ENCODE measurements around the gene RPL23.

RPL23 gene

GRCh38 chr17:38853292-38854219 is at the start of gene RPL23:
Gene RPL23, minus strand, starts transcription at chr17:38853721. Its CDS starts 11 bp downstream, at chr17:38853710.
- peak; percentile 82 for DNase-seq (ENCODE audit: low read depth)

- DNase-seq (ENCODE audit: low read depth): no peak
Observed at GRCh38 chr17:38900978-38901656, 47.6 kb upstream of the RPL23 start.

GRCh38 chr17:38899421-38899820 is 45.9 kb upstream of the RPL23 start:
- no peak for DNase-seq (ENCODE audit: low read depth)

- peak; percentile 72 for DNase-seq (ENCODE audit: low read depth)
Observed at GRCh38 chr17:38898812-38899348, 45.4 kb upstream of the RPL23 start.

GRCh38 chr17:38898291-38898679 is 44.8 kb upstream of the RPL23 start:
- DNase-seq (ENCODE audit: low read depth): no peak

GRCh38 chr17:38897671-38898290 is 44.3 kb upstream of the RPL23 start:
- DNase-seq (ENCODE audit: low read depth): no peak

- DNase-seq (ENCODE audit: low read depth): no peak
Observed at GRCh38 chr17:38897176-38897575, 43.7 kb upstream of the RPL23 start.

- DNase-seq (ENCODE audit: low read depth): no peak
Observed at GRCh38 chr17:38896346-38896954, 42.9 kb upstream of the RPL23 start.

- DNase-seq (ENCODE audit: low read depth): no peak
Observed at GRCh38 chr17:38894276-38894675, 40.8 kb upstream of the RPL23 start.

GRCh38 chr17:38893607-38894006 is 40.1 kb upstream of the RPL23 start:
- DNase-seq (ENCODE audit: low read depth): no peak

GRCh38 chr17:38893113-38893512 is 39.6 kb upstream of the RPL23 start:
- DNase-seq (ENCODE audit: low read depth): no peak

GRCh38 chr17:38892620-38893019 is 39.1 kb upstream of the RPL23 start:
- DNase-seq (ENCODE audit: low read depth): no peak

GRCh38 chr17:38892083-38892482 is 38.6 kb upstream of the RPL23 start:
- no peak for DNase-seq (ENCODE audit: low read depth)

- DNase-seq (ENCODE audit: low read depth): no peak
Observed at GRCh38 chr17:38891441-38891840, 37.9 kb upstream of the RPL23 start.

- DNase-seq (ENCODE audit: low read depth): no peak
Observed at GRCh38 chr17:38890410-38890746, 36.9 kb upstream of the RPL23 start.

- no peak for DNase-seq (ENCODE audit: low read depth)
Observed at GRCh38 chr17:38889745-38890409, 36.4 kb upstream of the RPL23 start.

- no peak for DNase-seq (ENCODE audit: low read depth)
Observed at GRCh38 chr17:38888842-38889241, 35.3 kb upstream of the RPL23 start.

GRCh38 chr17:38886643-38887010 is 33.1 kb upstream of the RPL23 start:
- no peak for DNase-seq (ENCODE audit: low read depth)

- DNase-seq (ENCODE audit: low read depth): no peak
Observed at GRCh38 chr17:38885728-38886642, 32.5 kb upstream of the RPL23 start.

GRCh38 chr17:38885044-38885727 is 31.7 kb upstream of the RPL23 start:
- DNase-seq (ENCODE audit: low read depth): no peak
